Neuron (in vitro differentiated cells): ENCODE data around the gene CBLN1.

Experiments used
- H2AFZ ChIP-seq: one replicate; pipeline ENCODE4 v1.6.1; 2013; ENCODE audit warnings: low read depth, mild to moderate bottlenecking, inconsistent platforms, low read length, moderate library complexity
- H3K27me3 ChIP-seq: one replicate; pipeline ENCODE4 v1.6.1; 2013; ENCODE audit warnings: low read length; ENCODE audit not compliant: insufficient read depth
- H3K36me3 ChIP-seq: one replicate; pipeline ENCODE4 v1.6.1; 2013; ENCODE audit warnings: low read length; ENCODE audit not compliant: insufficient read depth
- H3K4me1 ChIP-seq: one replicate; pipeline ENCODE4 v1.6.1; 2013; ENCODE audit warnings: low read length; ENCODE audit not compliant: insufficient read depth
- H3K4me3 ChIP-seq: 2 replicates; pipeline ENCODE4 v1.5.1; 2013; ENCODE audit warnings: mild to moderate bottlenecking, low read length, moderate library complexity
- H3K9me3 ChIP-seq: one replicate; pipeline ENCODE4 v1.6.1; 2013; ENCODE audit warnings: low read length

The CBLN1 gene

GRCh38 chr16:49283376-49284049 lies 1.9 kb upstream of the CBLN1 start:
- Histone ChIP-seq H3K9me3 (no peaks in the 10 kb centered on the region), H3K36me3 (no peaks in the 10 kb centered on the region), H3K4me3 (no peak overlapping the region), H2AFZ (no peak overlapping the region), H3K27me3 (peaks cover 68% of the 10 kb centered on the region), H3K4me1 (peaks cover 10% of the 10 kb centered on the region)

GRCh38 chr16:49282690-49283375 lies 1.2 kb upstream of the CBLN1 start:
- peak overlapping the region; percentile 60 for H3K4me3 ChIP-seq
- peaks cover 74% of the 10 kb centered on the region for H3K27me3 ChIP-seq
- H3K4me1 ChIP-seq = peaks cover 10% of the 10 kb centered on the region
- peak overlapping the region; percentile 88 for H2AFZ ChIP-seq
- H3K9me3 ChIP-seq = no peaks in the 10 kb centered on the region
- H3K36me3 ChIP-seq = no peaks in the 10 kb centered on the region

GRCh38 chr16:49281843-49282642 lies 405 bp upstream of the CBLN1 start:
- Histone ChIP-seq H3K4me1 (peaks cover 10% of the 10 kb centered on the region), H3K9me3 (no peaks in the 10 kb centered on the region), H2AFZ (peak overlapping the region; percentile 88), H3K4me3 (peak overlapping the region; percentile 60), H3K36me3 (no peaks in the 10 kb centered on the region), H3K27me3 (peaks cover 77% of the 10 kb centered on the region)

GRCh38 chr16:49280841-49281371 lies 732 bp downstream of the CBLN1 start:
- H3K4me1 ChIP-seq = peaks cover 10% of the 10 kb centered on the region
- no peaks in the 10 kb centered on the region for H3K9me3 ChIP-seq
- H3K36me3 ChIP-seq = no peaks in the 10 kb centered on the region
- H3K4me3 ChIP-seq = peak overlapping the region; percentile 59
- H2AFZ ChIP-seq = no peak overlapping the region
- H3K27me3 ChIP-seq = peaks cover 83% of the 10 kb centered on the region

- Histone ChIP-seq H3K4me3 (no peak overlapping the region), H3K4me1 (peaks cover 10% of the 10 kb centered on the region), H3K9me3 (no peaks in the 10 kb centered on the region), H2AFZ (no peak overlapping the region), H3K27me3 (peaks cover 88% of the 10 kb centered on the region), H3K36me3 (no peaks in the 10 kb centered on the region)
Observed at GRCh38 chr16:49280105-49280741, 1.4 kb downstream of the CBLN1 start.

- Histone ChIP-seq H3K27me3 (peaks cover 85% of the 10 kb centered on the region), H2AFZ (no peak overlapping the region), H3K4me1 (peaks cover 10% of the 10 kb centered on the region), H3K9me3 (no peaks in the 10 kb centered on the region), H3K4me3 (no peak overlapping the region), H3K36me3 (no peaks in the 10 kb centered on the region)
Observed at GRCh38 chr16:49278944-49279725, 2.5 kb downstream of the CBLN1 start.

GRCh38 chr16:49278567-49278827 lies 3.1 kb downstream of the CBLN1 start:
- H2AFZ ChIP-seq = no peak overlapping the region
- H3K4me3 ChIP-seq = no peak overlapping the region
- H3K9me3 ChIP-seq = no peaks in the 10 kb centered on the region
- peaks cover 10% of the 10 kb centered on the region for H3K4me1 ChIP-seq
- peaks cover 85% of the 10 kb centered on the region for H3K27me3 ChIP-seq
- H3K36me3 ChIP-seq = no peaks in the 10 kb centered on the region

- Histone ChIP-seq H3K9me3 (no peaks in the 10 kb centered on the region), H3K27me3 (peaks cover 85% of the 10 kb centered on the region), H2AFZ (no peak overlapping the region), H3K4me1 (peaks cover 6% of the 10 kb centered on the region), H3K36me3 (no peaks in the 10 kb centered on the region), H3K4me3 (no peak overlapping the region)
Observed at GRCh38 chr16:49277766-49278566, 3.7 kb downstream of the CBLN1 start.

- Histone ChIP-seq H2AFZ (no peak overlapping the region), H3K9me3 (no peaks in the 10 kb centered on the region), H3K36me3 (no peaks in the 10 kb centered on the region)
Observed at GRCh38 chr16:49277386-49277742, 4.3 kb downstream of the CBLN1 start.

GRCh38 chr16:49276646-49277385 lies 4.8 kb downstream of the CBLN1 start:
- H3K27me3 ChIP-seq = peaks cover 81% of the 10 kb centered on the region
- no peak overlapping the region for H2AFZ ChIP-seq
- H3K36me3 ChIP-seq = no peaks in the 10 kb centered on the region
- H3K4me3 ChIP-seq = no peak overlapping the region
- no peaks in the 10 kb centered on the region for H3K4me1 ChIP-seq
- no peaks in the 10 kb centered on the region for H3K9me3 ChIP-seq

More at GRCh38 chr16:49277386-49277742, 4.3 kb downstream of the CBLN1 start:
- Histone ChIP-seq H3K27me3 (peaks cover 81% of the 10 kb centered on the region), H3K4me1 (peaks cover under 1% of the 10 kb centered on the region), H3K4me3 (no peak overlapping the region)

GRCh38 chr16:49275870-49276269 lies 5.8 kb downstream of the CBLN1 start:
- H3K9me3 ChIP-seq = no peaks in the 10 kb centered on the region
- no peak overlapping the region for H3K4me3 ChIP-seq
- H3K36me3 ChIP-seq = no peaks in the 10 kb centered on the region
- peaks cover 78% of the 10 kb centered on the region for H3K27me3 ChIP-seq
- no peaks in the 10 kb centered on the region for H3K4me1 ChIP-seq
- H2AFZ ChIP-seq = no peak overlapping the region
